Measurements from ENCODE around the gene IFT122.

- no peak for TF ChIP-seq POLR2A (IDR thresholded peaks at IDR 0.05; ENCODE audit: low read depth, low read length)
- no peak for TF ChIP-seq EZH2 (IDR thresholded peaks at IDR 0.05; ENCODE audit: borderline replicate concordance, low read depth, low read length, severe bottlenecking)
- TF ChIP-seq FOS (IDR thresholded peaks at IDR 0.05; ENCODE audit: borderline replicate concordance, insufficient read depth, low read length): no peak
These were observed 102.7 kb downstream of the IFT122 start for GRCh38 chr3:129542747-129543146.

Measured in endothelial cell of umbilical vein (primary cell).